Adrenal gland (tissue), 5 donors: ENCODE measurements around the gene PPP2R5C.

Source experiments
- CTCF ChIP-seq, 6 experiments: fragments of 450-650 bp in 4 of 6; fragments of 200-600 bp in 2 of 6; sonication (generic) in 1 of 6; IDR thresholded peaks; 1 replicate in 5 of 6; 2 replicates in 1 of 6; pipeline versions ENCODE4 v1.5.1 to v1.8.0; 2016 to 2021; ENCODE audit warnings: antibody characterized with exemption in 6 of 6, mild to moderate bottlenecking in 2 of 6, moderate library complexity in 1 of 6
- POLR2A ChIP-seq, 2 donors: fragments of 450-650 bp; IDR thresholded peaks; one replicate each; pipeline ENCODE4 v1.6.1; 2017; ENCODE audit warnings: antibody characterized with exemption in 2 of 2, mild to moderate bottlenecking in 2 of 2, moderate library complexity in 1 of 2
- donor health status: DM: no; HTN: no; CAD: no.

DNA sequence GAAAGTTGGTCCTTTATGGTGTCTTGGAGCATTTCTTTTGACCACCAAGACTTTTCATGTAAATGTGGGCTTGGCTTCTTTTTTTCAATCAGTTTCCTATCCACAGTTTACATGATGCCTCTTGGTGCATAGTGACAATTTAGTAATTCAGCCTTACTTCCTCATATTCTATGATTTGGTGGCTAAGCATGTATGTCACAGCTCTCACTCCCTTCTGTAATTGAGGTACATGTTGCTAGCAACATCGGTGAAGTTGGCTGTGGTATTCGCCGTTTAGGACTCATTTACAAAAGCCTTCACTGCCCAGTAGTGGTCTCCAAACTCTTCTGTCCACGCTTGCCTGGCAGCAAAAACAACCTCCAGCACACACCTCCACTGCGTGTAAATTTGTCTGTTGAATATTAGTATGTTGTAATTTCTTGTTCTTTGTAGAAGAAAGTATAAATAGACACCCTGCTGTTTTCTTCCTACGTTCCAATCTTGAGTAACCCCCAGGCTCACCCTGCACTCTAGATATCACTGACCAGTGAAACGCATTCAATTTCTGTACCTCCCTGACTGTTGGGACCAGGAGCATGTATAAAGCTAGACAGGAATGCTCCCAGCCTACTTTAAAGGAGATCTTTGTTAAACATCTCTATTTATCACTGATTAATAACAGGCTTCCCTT is 90.4 kb downstream of the PPP2R5C start:
- TF ChIP-seq CTCF (IDR thresholded peaks at IDR 0.05) (no peak), POLR2A (IDR thresholded peaks at IDR 0.05) (no peak)
